Lung (tissue), 12 donors: ENCODE results near the gene CLEC5A. TPM values are rescaled to one million over a fixed set of nuclear protein-coding genes. Genes with fewer than 3 reads are reported as not detected.

ENCODE experiments used
- ATAC-seq: fragments of 200-7000 bp; cut with Tn5 transposase; one replicate; pipeline ENCODE4 v1.9.1; 2020; ENCODE audit warnings: moderate number of reproducible peaks; ENCODE audit not compliant: insufficient read depth, low FRiP score
- DNase-seq, 3 donors: peaks; one replicate each; pipeline ENCODE4 v3.0.0-alpha.2; 2013 to 2017
- H3K27ac ChIP-seq, 2 donors: one replicate each; pipeline ENCODE4 v1.5.1; 2013; ENCODE audit warnings: mild to moderate bottlenecking in 2 of 2, moderate library complexity in 2 of 2, control low read depth in 1 of 2, inconsistent platforms in 1 of 2, low read depth in 1 of 2, low read length in 1 of 2
- H3K27me3 ChIP-seq, 3 donors: one replicate each; pipeline ENCODE4 v1.5.1; 2013; ENCODE audit warnings: low read length in 2 of 3; ENCODE audit not compliant: control insufficient read depth in 3 of 3, insufficient read depth in 3 of 3
- H3K36me3 ChIP-seq, 4 donors: one replicate each; pipeline ENCODE4 v1.5.1; 2013; ENCODE audit warnings: low read length in 4 of 4, mild to moderate bottlenecking in 1 of 4, moderate library complexity in 1 of 4; ENCODE audit not compliant: control insufficient read depth in 4 of 4, insufficient read depth in 4 of 4
- H3K4me1 ChIP-seq, 5 donors: one replicate each; pipeline ENCODE4 v1.5.1; 2013; ENCODE audit warnings: low read length in 5 of 5, mild to moderate bottlenecking in 2 of 5, moderate library complexity in 1 of 5; ENCODE audit not compliant: control insufficient read depth in 5 of 5, insufficient read depth in 5 of 5
- H3K4me3 ChIP-seq: one replicate; pipeline ENCODE4 v1.5.1; 2013; ENCODE audit warnings: mild to moderate bottlenecking, control low read depth, moderate library complexity
- H3K9ac ChIP-seq, 2 donors: one replicate each; pipeline ENCODE4 v1.5.1; 2013; ENCODE audit warnings: low read length in 2 of 2, control low read depth in 1 of 2; ENCODE audit not compliant: insufficient read depth in 1 of 2
- H3K9me3 ChIP-seq, 4 donors: one replicate each; pipeline ENCODE4 v1.5.1; 2013; ENCODE audit warnings: low read length in 3 of 4, mild to moderate bottlenecking in 1 of 4, moderate library complexity in 1 of 4; ENCODE audit not compliant: control insufficient read depth in 4 of 4, insufficient read depth in 3 of 4
- WGBS, 2 donors: extraction: QIAGEN DNeasy Blood & Tissue Kit; methylation state at CpG; one replicate each; pipeline ENCODE4 v1.1.7; 2013; 5-methylcytosine and 5-hydroxymethylcytosine counted together
- polyA plus RNA-seq, 2 donors: library from polyadenylated mRNA; stranded (reverse); fragments of 200-250 nt; gene quantifications; one replicate each; pipeline ENCODE4 v1.2.1, GENCODE V29; 2013
- total RNA-seq, 2 donors: library from RNA; depleted of rRNA in 1 of 2; stranded (reverse); fragments of >200 nt in 1 of 2; gene quantifications; one replicate each; pipeline ENCODE4 v1.2.1, GENCODE V29; 2014 to 2021
- TF ChIP-seq, protein P1 (sequence below): IDR thresholded peaks from 2 replicates; pipeline ENCODE4 v1.5.1; 2012; ENCODE audit warnings: mild to moderate bottlenecking; ENCODE audit errors: control extremely low read depth, extremely low read depth
- donor health status: control.
- donor health status: control.
- donor health status: Bipolar disorder and iron deficiency.
- donor health status: healthy.
- donor health status: DM: yes; HTN: yes; CAD: no.

CLEC5A gene
- total and polyA plus RNA-seq, 4 donors, result 2.7 to 19.1 (median 6.6) TPM

DNA sequence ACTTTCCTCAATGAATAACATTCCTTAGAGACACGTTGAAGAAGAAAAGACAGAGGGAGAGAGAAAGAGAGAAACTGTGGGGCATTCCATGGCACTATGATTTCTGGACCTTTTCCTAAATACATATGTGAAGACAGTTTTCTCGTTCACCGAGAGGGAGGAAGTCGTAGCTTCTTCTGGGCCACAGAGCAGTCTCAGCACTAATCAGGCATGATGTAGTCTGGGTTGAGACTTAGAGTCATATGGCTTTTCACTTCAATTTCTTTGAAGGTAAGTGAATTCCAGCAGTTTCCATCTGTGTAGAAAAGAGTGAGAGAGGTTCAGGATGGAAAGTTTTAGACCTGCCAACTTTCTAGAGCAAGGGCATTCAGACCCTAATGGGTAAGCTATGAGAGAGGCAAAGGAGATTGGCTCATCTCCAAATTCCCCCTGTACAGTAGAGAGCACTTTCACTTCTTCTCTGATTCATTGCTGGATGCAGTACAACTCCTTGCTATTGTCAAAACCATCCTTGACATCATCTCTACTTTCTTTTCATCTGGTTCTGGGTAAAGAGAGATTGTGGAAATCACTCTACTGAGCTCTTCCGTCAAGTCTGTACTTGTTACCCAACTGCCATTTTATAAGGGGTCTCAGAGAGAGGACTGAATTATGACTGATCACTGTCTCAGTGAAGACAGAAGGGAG lies 62.1 kb downstream of the CLEC5A start:
- ATAC-seq, result no peak
- Histone ChIP-seq H3K9me3 (peaks cover 0 to 5% (median 0%) of the 10 kb centered on the region in 4 donors), H3K9ac (no peak overlapping the region), H3K27ac (no peak overlapping the region), H3K27me3 (no peaks in the 10 kb centered on the region), H3K4me3 (no peak overlapping the region), H3K36me3 (no peaks in the 10 kb centered on the region), H3K4me1 (no peaks in the 10 kb centered on the region)
- DNase-seq, result no peak
- 68 to 72% methylated on average over 5 of the region's 5 CpGs for WGBS, 2 donors
- TF ChIP-seq, protein P1, sequence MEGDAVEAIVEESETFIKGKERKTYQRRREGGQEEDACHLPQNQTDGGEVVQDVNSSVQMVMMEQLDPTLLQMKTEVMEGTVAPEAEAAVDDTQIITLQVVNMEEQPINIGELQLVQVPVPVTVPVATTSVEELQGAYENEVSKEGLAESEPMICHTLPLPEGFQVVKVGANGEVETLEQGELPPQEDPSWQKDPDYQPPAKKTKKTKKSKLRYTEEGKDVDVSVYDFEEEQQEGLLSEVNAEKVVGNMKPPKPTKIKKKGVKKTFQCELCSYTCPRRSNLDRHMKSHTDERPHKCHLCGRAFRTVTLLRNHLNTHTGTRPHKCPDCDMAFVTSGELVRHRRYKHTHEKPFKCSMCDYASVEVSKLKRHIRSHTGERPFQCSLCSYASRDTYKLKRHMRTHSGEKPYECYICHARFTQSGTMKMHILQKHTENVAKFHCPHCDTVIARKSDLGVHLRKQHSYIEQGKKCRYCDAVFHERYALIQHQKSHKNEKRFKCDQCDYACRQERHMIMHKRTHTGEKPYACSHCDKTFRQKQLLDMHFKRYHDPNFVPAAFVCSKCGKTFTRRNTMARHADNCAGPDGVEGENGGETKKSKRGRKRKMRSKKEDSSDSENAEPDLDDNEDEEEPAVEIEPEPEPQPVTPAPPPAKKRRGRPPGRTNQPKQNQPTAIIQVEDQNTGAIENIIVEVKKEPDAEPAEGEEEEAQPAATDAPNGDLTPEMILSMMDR, result no peak

- ATAC-seq (no peak), DNase-seq (no peak)
- Histone ChIP-seq H3K4me1 (no peaks in the 10 kb centered on the region), H3K4me3 (no peak overlapping the region), H3K27me3 (no peaks in the 10 kb centered on the region), H3K27ac (no peak overlapping the region), H3K9me3 (peaks cover 0 to 11% (median 0%) of the 10 kb centered on the region in 4 donors), H3K36me3 (no peaks in the 10 kb centered on the region), H3K9ac (no peak overlapping the region)
- TF ChIP-seq, protein P1, result no peak
- 64 to 70% methylated on average over 5 of the region's 5 CpGs for WGBS, 2 donors
These were observed 65.8 kb downstream of the CLEC5A start for GRCh38 chr7:141880960-141881359.

DNA sequence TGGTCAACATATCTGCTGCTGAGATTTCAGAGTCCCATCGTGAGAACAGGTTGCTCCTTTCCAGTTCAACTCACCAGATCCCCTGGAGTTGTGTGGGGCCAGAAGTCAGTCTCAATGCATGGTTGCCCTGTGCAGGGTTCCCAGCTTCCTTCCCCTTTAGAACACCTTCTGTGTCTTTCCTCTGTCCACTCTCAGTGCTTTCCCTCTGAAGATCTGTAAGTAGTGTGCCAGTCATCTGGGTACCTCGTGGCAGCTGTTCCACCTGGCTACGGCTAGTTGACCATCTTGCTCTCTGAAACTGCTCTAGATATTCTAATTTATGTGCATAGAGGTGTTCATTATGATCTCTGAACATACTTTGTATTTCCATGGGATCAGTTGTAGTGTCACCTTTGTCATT lies 69.4 kb downstream of the CLEC5A start:
- Histone ChIP-seq H3K9ac (no peak overlapping the region), H3K9me3 (peaks cover 0 to 11% (median 0%) of the 10 kb centered on the region in 4 donors), H3K27me3 (no peaks in the 10 kb centered on the region), H3K4me1 (no peaks in the 10 kb centered on the region), H3K36me3 (no peaks in the 10 kb centered on the region), H3K27ac (no peak overlapping the region), H3K4me3 (no peak overlapping the region)
- no peak for DNase-seq
- TF ChIP-seq, protein P1, result no peak
- WGBS, 2 donors, result 93 to 94% methylated on average over 3 of the region's 3 CpGs
- ATAC-seq, result no peak

Other genes with a start within 250 kb of the CLEC5A start
- gene DENND11, start 244.8 kb downstream of the CLEC5A start, total RNA-seq, result 10 to 100 TPM; 24.1 to 43.3 TPM
- gene DENND11, start 244.8 kb downstream of the CLEC5A start, polyA plus RNA-seq, result 1 to 10 TPM; 5.1 to 8.2 TPM
- gene WEE2, start 238.6 kb downstream of the CLEC5A start, total RNA-seq, result not detected
- not detected for gene WEE2, start 238.6 kb downstream of the CLEC5A start, polyA plus RNA-seq
- gene SSBP1, start 208.6 kb downstream of the CLEC5A start, total RNA-seq, result 100 to 1,000 TPM in 1 of 2 donors, 10 to 100 TPM in 1; 96.8 to 109 TPM
- gene SSBP1, start 208.6 kb downstream of the CLEC5A start, polyA plus RNA-seq, result 100 to 1,000 TPM; 162 to 263 TPM
- gene TAS2R3, start 182.9 kb downstream of the CLEC5A start, total RNA-seq, result 10 to 100 TPM in 1 of 2 donors, 1 to 10 TPM in 1; 2.2 to 13.0 TPM
- not detected for gene TAS2R3, start 182.9 kb downstream of the CLEC5A start, polyA plus RNA-seq
- 1 to 10 TPM; 1.4 to 9.3 TPM for gene TAS2R4, start 170.3 kb downstream of the CLEC5A start, total RNA-seq
- gene TAS2R4, start 170.3 kb downstream of the CLEC5A start, polyA plus RNA-seq, result under 1 TPM; 0.06 to 0.35 TPM
- 1 to 10 TPM; 1.2 to 6.8 TPM for gene TAS2R5, start 156.8 kb downstream of the CLEC5A start, total RNA-seq
- gene TAS2R5, start 156.8 kb downstream of the CLEC5A start, polyA plus RNA-seq, result under 1 TPM; 0.41 to 0.55 TPM
- gene PRSS37, start 105.5 kb downstream of the CLEC5A start, total RNA-seq, result not detected
- gene PRSS37, start 105.5 kb downstream of the CLEC5A start, polyA plus RNA-seq, result not detected
- gene OR9A4, start 30.6 kb downstream of the CLEC5A start, total RNA-seq, result under 1 TPM in 1 of 2 donors, not detected in 1; 0.20 TPM
- gene OR9A4, start 30.6 kb downstream of the CLEC5A start, polyA plus RNA-seq, result not detected
- gene TAS2R38, start 26.8 kb upstream of the CLEC5A start, total RNA-seq, result not detected
- gene TAS2R38, start 26.8 kb upstream of the CLEC5A start, polyA plus RNA-seq, result not detected
- gene MGAM, start 48.9 kb upstream of the CLEC5A start, total RNA-seq, result 10 to 100 TPM in 1 of 2 donors, 1 to 10 TPM in 1; 4.0 to 11.4 TPM
- 10 to 100 TPM in 1 of 2 donors, under 1 TPM in 1; 0.61 to 21.3 TPM for gene MGAM, start 48.9 kb upstream of the CLEC5A start, polyA plus RNA-seq
- under 1 TPM; 0.20 to 0.52 TPM for gene MGAM2, start 164.7 kb upstream of the CLEC5A start, total RNA-seq
- under 1 TPM in 1 of 2 donors, not detected in 1; 0.93 TPM for gene MGAM2, start 164.7 kb upstream of the CLEC5A start, polyA plus RNA-seq